Ascending aorta (tissue), 2 donors: ENCODE measurements around the gene B3GALT6. TPM values are rescaled to one million over a fixed set of nuclear protein-coding genes. Genes with fewer than 3 reads are reported as not detected.

Experiments used
- DNase-seq, 2 donors: peaks; one replicate each; pipeline ENCODE4 v3.0.0-alpha.2; 2019; ENCODE audit warnings: low spot score in 2 of 2
- H3K27ac ChIP-seq, 2 donors: fragments of 200-600 bp; sonication (generic); one replicate each; pipeline ENCODE4 v1.5.1; 2016 to 2017; ENCODE audit warnings: mild to moderate bottlenecking in 1 of 2
- H3K27me3 ChIP-seq: fragments of 200-600 bp; sonication (generic); one replicate; pipeline ENCODE4 v1.5.1; 2017
- H3K36me3 ChIP-seq, 2 donors: fragments of 200-600 bp; sonication (generic); one replicate each; pipeline ENCODE4 v1.5.1; 2016
- H3K4me1 ChIP-seq, 2 donors: fragments of 200-600 bp; sonication (generic); one replicate each; pipeline ENCODE4 v1.5.1; 2016 to 2017; ENCODE audit warnings: mild to moderate bottlenecking in 1 of 2
- H3K4me3 ChIP-seq, 2 donors: fragments of 200-600 bp; sonication (generic); one replicate each; pipeline ENCODE4 v1.5.1; 2016 to 2017; ENCODE audit warnings: mild to moderate bottlenecking in 1 of 2
- H3K9me3 ChIP-seq, 2 donors: fragments of 200-600 bp; sonication (generic); one replicate each; pipeline ENCODE4 v1.5.1; 2016
- CTCF ChIP-seq, 3 experiments: fragments of 200-600 bp in 2 of 3; fragments of 450-650 bp in 1 of 3; sonication (generic) in 2 of 3; IDR thresholded peaks; one replicate each; pipeline ENCODE4 v1.5.1; 2016 to 2019; ENCODE audit warnings: antibody characterized with exemption in 3 of 3, mild to moderate bottlenecking in 1 of 3, moderate library complexity in 1 of 3
- intact Hi-C: fragments of 100-400 bp; cut with DNase I; formaldehyde crosslinking; loops from one replicate; pipeline ENCODE4 v1.15.1; 2023
- total RNA-seq: library from RNA; depleted of rRNA; stranded (reverse); fragments of >200 nt; gene quantifications from one replicate; pipeline ENCODE4 v1.1.0, GENCODE V29; 2016

Gene B3GALT6
- total RNA-seq, 1 donor from 2014 or later: 94.9 TPM

DNA sequence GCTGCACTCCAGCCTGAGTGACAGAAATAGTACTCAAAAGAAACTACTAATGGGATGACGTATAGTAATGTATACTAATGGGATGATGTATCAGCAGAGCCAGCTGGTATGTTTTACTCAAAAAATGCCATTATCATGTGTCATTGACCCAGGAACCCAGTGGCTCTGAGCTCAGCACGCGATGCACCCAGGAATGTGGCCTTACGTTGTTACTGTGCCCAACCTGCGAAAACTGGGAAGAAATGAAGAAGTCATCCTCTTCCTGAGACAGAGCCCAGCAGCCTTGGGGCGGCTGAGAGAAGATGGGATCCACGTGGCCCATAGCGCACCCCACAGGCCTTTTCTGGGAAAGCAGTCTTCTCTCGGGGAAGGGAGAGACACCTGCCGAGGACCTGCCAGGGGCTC is 32.8 kb downstream of the B3GALT6 start:
- peaks cover 46 to 78% of the 10 kb centered on the region in 2 donors for H3K36me3 ChIP-seq
- no peaks in the 10 kb centered on the region for H3K27me3 ChIP-seq
- no peak overlapping the region for H3K4me3 ChIP-seq
- intact Hi-C loops: no loop called here
- DNase-seq: no peak
- H3K4me1 ChIP-seq: peaks cover 0 to under 1% of the 10 kb centered on the region in 2 donors
- TF ChIP-seq CTCF (IDR thresholded peaks at IDR 0.05): no peak
- H3K27ac ChIP-seq: no peak overlapping the region
- H3K9me3 ChIP-seq: no peaks in the 10 kb centered on the region

GRCh38 chr1:1267488-1268283 is 35.6 kb downstream of the B3GALT6 start:
- Histone ChIP-seq H3K9me3 (no peaks in the 10 kb centered on the region), H3K27me3 (no peaks in the 10 kb centered on the region), H3K4me1 (peaks cover 18 to 28% of the 10 kb centered on the region in 2 donors), H3K4me3 (no peak overlapping the region), H3K36me3 (peaks cover 23 to 49% of the 10 kb centered on the region in 2 donors), H3K27ac (no peak overlapping the region)
- intact Hi-C loops: no loop called here
- no peak for DNase-seq
- TF ChIP-seq CTCF (IDR thresholded peaks at IDR 0.05): no peak

DNA sequence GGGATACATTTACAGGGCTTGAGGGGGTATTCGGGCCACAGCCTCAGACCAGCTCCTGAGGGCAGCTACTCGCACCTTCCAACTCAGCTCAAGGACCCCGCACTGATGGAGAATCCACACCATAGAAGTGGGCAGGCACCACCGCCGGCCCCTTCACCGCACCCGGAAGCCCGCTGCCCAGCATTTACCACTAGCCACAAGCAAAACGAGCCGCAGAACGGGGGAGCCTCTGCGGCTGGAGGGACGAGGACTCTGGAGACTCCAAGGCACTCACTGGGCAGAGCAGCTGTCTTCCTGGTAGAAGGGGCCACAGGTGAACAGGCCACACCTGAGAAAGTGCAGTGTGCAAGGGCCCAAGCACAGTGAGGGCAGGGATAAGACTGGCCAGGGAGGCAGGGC is 36.2 kb downstream of the B3GALT6 start:
- TF ChIP-seq CTCF (IDR thresholded peaks at IDR 0.05): no peak

GRCh38 chr1:1270813-1271212 is 38.8 kb downstream of the B3GALT6 start:
- H3K27ac ChIP-seq: no peak overlapping the region
- no peaks in the 10 kb centered on the region for H3K27me3 ChIP-seq
- H3K9me3 ChIP-seq: no peaks in the 10 kb centered on the region
- DNase-seq: peak in 1 of 2 donors; percentile 63
- intact Hi-C loops: no loop called here
- TF ChIP-seq CTCF (IDR thresholded peaks at IDR 0.05): no peak
- H3K4me1 ChIP-seq: peaks cover 29 to 39% of the 10 kb centered on the region in 2 donors
- H3K4me3 ChIP-seq: peak overlapping the region in 1 of 2 donors; percentile 97
- peaks cover 9 to 21% of the 10 kb centered on the region in 2 donors for H3K36me3 ChIP-seq

More for the DNA sequence above, 36.2 kb downstream of the B3GALT6 start:
- Histone ChIP-seq H3K36me3 (peaks cover 17 to 43% of the 10 kb centered on the region in 2 donors), H3K27me3 (no peaks in the 10 kb centered on the region), H3K27ac (no peak overlapping the region), H3K9me3 (no peaks in the 10 kb centered on the region), H3K4me1 (peaks cover 20 to 31% of the 10 kb centered on the region in 2 donors), H3K4me3 (no peak overlapping the region)
- intact Hi-C loops: no loop called here
- no peak for DNase-seq

- Histone ChIP-seq H3K27me3 (no peaks in the 10 kb centered on the region), H3K27ac (peak overlapping the region in 1 of 2 donors; percentile 67), H3K4me1 (peaks cover 29 to 39% of the 10 kb centered on the region in 2 donors), H3K9me3 (no peaks in the 10 kb centered on the region), H3K4me3 (peak overlapping the region; percentile 97 to 98), H3K36me3 (peaks cover 4% of the 10 kb centered on the region in 2 donors)
- TF ChIP-seq CTCF (IDR thresholded peaks at IDR 0.05): no peak
- peak in 1 of 2 donors; percentile 63 for DNase-seq
- intact Hi-C loops: loop anchor here (1.0 to 2.0 kb wide), 4 partner anchors 40 to 156 kb away; partner anchors contain the start of genes AURKAIP1, B3GALT6, C1orf159 and MRPL20
Measured at GRCh38 chr1:1272341-1273208, 40.5 kb downstream of the B3GALT6 start.
